NB4 (cell line): ENCODE measurements around the gene HTR3B.

Experiments used
- DNase-seq: peaks from one replicate; pipeline ENCODE4 v3.0.0; 2010; ENCODE audit warnings: low read depth
- H3K4me3 ChIP-seq: one replicate; pipeline ENCODE4 v1.5.1; 2011; ENCODE audit warnings: mild to moderate bottlenecking, low read depth, low read length, moderate library complexity
- CTCF ChIP-seq: IDR thresholded peaks from one replicate; pipeline ENCODE4 v1.5.1; 2012; ENCODE audit warnings: low read depth, low read length
- MAX ChIP-seq: IDR thresholded peaks from 2 replicates; pipeline ENCODE4 v1.6.1; 2011; ENCODE audit warnings: low read depth, low read length
- MYC ChIP-seq: IDR thresholded peaks from 2 replicates; pipeline ENCODE4 v1.6.1; 2011; ENCODE audit warnings: low read depth, low read length
- POLR2A ChIP-seq: IDR thresholded peaks from 2 replicates; pipeline ENCODE4 v1.6.1; 2011; ENCODE audit warnings: mild to moderate bottlenecking; ENCODE audit not compliant: insufficient read length; ENCODE audit errors: extremely low read depth

HTR3B gene

GRCh38 chr11:113977071-113977490, 72.5 kb downstream of the HTR3B start:
- no peak for DNase-seq
- no peak for TF ChIP-seq MAX
- TF ChIP-seq MYC: no peak
- TF ChIP-seq CTCF: no peak
- TF ChIP-seq POLR2A: no peak
- H3K4me3 ChIP-seq: no peak overlapping the region

GRCh38 chr11:113977701-113978100, 73.1 kb downstream of the HTR3B start:
- DNase-seq: no peak
- H3K4me3 ChIP-seq: no peak overlapping the region
- TF ChIP-seq CTCF (no peak), MYC (no peak), MAX (no peak), POLR2A (no peak)

GRCh38 chr11:113979431-113979830, 74.8 kb downstream of the HTR3B start:
- no peak overlapping the region for H3K4me3 ChIP-seq
- TF ChIP-seq MAX (no peak), POLR2A (no peak), MYC (no peak), CTCF (no peak)
- DNase-seq: no peak

- no peak overlapping the region for H3K4me3 ChIP-seq
- TF ChIP-seq CTCF (no peak), MAX (no peak), POLR2A (no peak), MYC (no peak)
- DNase-seq: no peak
Measured at GRCh38 chr11:113980785-113981184, 76.2 kb downstream of the HTR3B start.

- TF ChIP-seq POLR2A (no peak), MYC (no peak), MAX (no peak), CTCF (no peak)
- H3K4me3 ChIP-seq: no peak overlapping the region
- DNase-seq: no peak
Measured at GRCh38 chr11:113982306-113982705, 77.7 kb downstream of the HTR3B start.

- no peak for DNase-seq
- no peak for TF ChIP-seq MYC
- no peak for TF ChIP-seq CTCF
- no peak for TF ChIP-seq POLR2A
- no peak for TF ChIP-seq MAX
- H3K4me3 ChIP-seq: no peak overlapping the region
Measured at GRCh38 chr11:113984781-113985180, 80.2 kb downstream of the HTR3B start.
